NT2/D1 (cell line): Measurements from ENCODE around the gene LRIG1.

Experiments
- YY1 ChIP-seq: IDR thresholded peaks from 2 replicates; pipeline ENCODE4 v1.6.1; 2011; ENCODE audit not compliant: insufficient read length, insufficient read depth
- ZNF274 ChIP-seq: IDR thresholded peaks from 2 replicates; pipeline ENCODE4 v1.6.1; 2011; ENCODE audit warnings: mild to moderate bottlenecking, low read depth, low read length

DNA sequence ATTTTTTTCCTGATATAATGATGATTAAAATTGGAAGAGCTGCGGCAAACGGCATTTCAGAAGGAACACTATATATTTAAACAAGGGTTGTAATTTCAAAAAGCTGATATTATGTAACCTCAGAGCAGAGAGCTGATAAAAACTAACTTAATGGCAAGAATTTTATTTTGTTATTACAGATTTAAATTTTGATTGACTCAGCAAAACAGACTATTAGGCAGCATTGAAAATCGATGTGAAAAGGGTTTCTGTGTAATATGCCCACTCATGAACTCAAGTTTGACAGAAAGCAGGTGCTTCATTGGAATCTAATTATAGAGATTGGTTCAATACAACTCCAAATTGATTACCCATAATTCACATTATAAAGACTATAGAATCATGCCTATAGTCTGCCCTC, 24.9 kb upstream of the LRIG1 start:
- TF ChIP-seq YY1 = no peak
- TF ChIP-seq ZNF274 = no peak
